A673 (cell line): ENCODE results near the gene DAPK2. TPM values are rescaled to one million over a fixed set of nuclear protein-coding genes. Genes with fewer than 3 reads are reported as not detected.

Source experiments
- BruUV-seq: library from RNA; stranded (reverse); fragments of 400-500 nt; replicated peaks from 2 replicates; lab custom pipeline; 2021; lab: Mats Ljungman, UMichigan
- CTCF ChIA-PET: fragments of 300-600 bp; sonication (Branson Sonifier 250); formaldehyde crosslinking; loops from one replicate; lab custom pipeline; 2022; ENCODE audit warnings: antibody characterized with exemption; lab: Charles Lee
- POLR2A ChIA-PET: fragments of 300-600 bp; sonication (Branson Sonifier 250); formaldehyde crosslinking; loops from one replicate; lab custom pipeline; 2022; ENCODE audit warnings: antibody characterized with exemption; ENCODE audit not compliant: low non-redundant PET; lab: Charles Lee
- DNase-seq: peaks from one replicate; pipeline ENCODE4 v3.0.0-alpha.2; 2015; ENCODE audit warnings: low spot score
- H3K27ac ChIP-seq: fragments of 200-600 bp; sonication (generic); 2 replicates; pipeline ENCODE4 v1.5.1; 2016; ENCODE audit warnings: mixed run types, low read depth, mild to moderate bottlenecking, mixed read lengths, antibody characterized with exemption, low read length; ENCODE audit not compliant: poor library complexity, severe bottlenecking
- H3K27me3 ChIP-seq: fragments of 200-600 bp; sonication (generic); replicated peaks from 2 replicates; pipeline ENCODE4 v1.6.1; 2017; ENCODE audit warnings: mixed run types, low read depth, mild to moderate bottlenecking, mixed read lengths, antibody characterized with exemption, low read length; ENCODE audit not compliant: insufficient read depth, poor library complexity
- H3K36me3 ChIP-seq: fragments of 200-600 bp; sonication (generic); 2 replicates; pipeline ENCODE4 v1.6.1; 2016; ENCODE audit warnings: mixed run types, mild to moderate bottlenecking, mixed read lengths, antibody characterized with exemption, low read length; ENCODE audit not compliant: insufficient read depth, poor library complexity, severe bottlenecking
- H3K4me1 ChIP-seq: fragments of 200-600 bp; sonication (generic); 2 replicates; pipeline ENCODE4 v1.6.1; 2017; ENCODE audit warnings: mixed run types, mild to moderate bottlenecking, mixed read lengths, antibody characterized with exemption, low read length; ENCODE audit not compliant: insufficient read depth, poor library complexity, severe bottlenecking
- H3K4me3 ChIP-seq: fragments of 200-600 bp; sonication (generic); 2 replicates; pipeline ENCODE4 v1.5.1; 2016; ENCODE audit warnings: low read depth, mixed run types, mild to moderate bottlenecking, mixed read lengths, low read length; ENCODE audit not compliant: poor library complexity, severe bottlenecking
- H3K9me3 ChIP-seq: fragments of 200-600 bp; sonication (generic); 2 replicates; pipeline ENCODE4 v1.6.1; 2016; ENCODE audit warnings: mixed run types, low read depth, mild to moderate bottlenecking, mixed read lengths, antibody characterized with exemption, low read length; ENCODE audit not compliant: poor library complexity, severe bottlenecking
- EZH2 ChIP-seq: fragments of 200-600 bp; sonication (generic); IDR thresholded peaks from 2 replicates; pipeline ENCODE4 v1.6.1; 2017; ENCODE audit warnings: borderline replicate concordance, low read depth, mild to moderate bottlenecking, mixed read lengths, antibody characterized with exemption, low read length; ENCODE audit not compliant: poor library complexity, severe bottlenecking
- intact Hi-C: fragments of 100-400 bp; cut with micrococcal nuclease; formaldehyde crosslinking; loops from one replicate; pipeline ENCODE4 v1.10.0; 2022; ENCODE audit not compliant: unreplicated experiment
- total RNA-seq: library from RNA; stranded (reverse); gene quantifications from 2 replicates; pipeline ENCODE4 v1.2.3, GENCODE V29; 2021
- TF ChIP-seq, protein P1 (sequence below): fragments of 300-800, 200-600 bp; sonication (generic); conservative IDR thresholded peaks from 2 replicates; pipeline ENCODE4 v1.5.1; 2017; ENCODE audit warnings: low read depth, mild to moderate bottlenecking, antibody characterized with exemption, low read length, moderate library complexity, mixed read lengths

The DAPK2 gene
- total RNA-seq, 1 experiment from 2014 or later = 19.2 TPM

DNA sequence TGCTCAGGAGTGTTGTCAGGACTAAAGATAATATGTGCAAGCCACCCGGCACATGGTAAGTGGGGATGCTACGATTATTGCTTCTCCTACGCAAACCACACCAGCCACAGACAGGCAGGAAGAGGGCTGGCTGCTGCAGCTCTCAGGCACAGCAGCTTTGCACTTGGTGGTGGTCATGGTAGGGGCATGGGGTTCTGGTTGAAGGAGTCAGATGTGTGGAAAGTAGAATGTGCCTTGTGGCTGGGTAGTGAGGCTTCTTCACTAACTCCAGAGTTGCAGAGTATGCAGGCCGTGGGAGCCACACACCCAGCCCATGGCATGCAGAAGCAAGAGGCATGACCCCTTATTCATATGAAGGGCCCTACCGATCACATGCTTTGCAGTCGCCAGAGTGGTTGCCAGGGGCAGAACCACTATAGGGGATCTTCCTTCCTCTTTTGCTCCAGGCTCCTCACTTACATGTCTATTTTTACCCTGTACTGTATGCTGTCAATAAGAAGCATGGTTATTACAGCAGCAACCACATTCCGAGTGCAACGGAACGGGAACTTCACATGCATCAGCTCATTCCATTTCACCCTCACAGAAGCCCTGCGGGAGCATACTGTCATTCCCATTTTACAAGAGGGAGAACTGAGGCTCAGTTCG is 153.4 kb downstream of the DAPK2 start:
- intact Hi-C loops = loop anchor here (10.0 kb wide), 2 partner anchors 172 to 608 kb away; no protein-coding TSS in a partner anchor
- ChIA-PET CTCF (interaction anchor here (1.9 kb wide), 1 partner anchor 141 kb away, joined by 4 read pairs; no protein-coding TSS in a partner anchor), POLR2A (no interaction called here)
- Histone ChIP-seq H3K27me3 (no peaks in the 10 kb centered on the region), H3K9me3 (no peaks in the 10 kb centered on the region), H3K36me3 (no peaks in the 10 kb centered on the region), H3K27ac (no peak overlapping the region), H3K4me3 (no peak overlapping the region), H3K4me1 (no peaks in the 10 kb centered on the region)
- BruUV-seq = no TSS peak
- no peak for DNase-seq
- TF ChIP-seq, protein P1, sequence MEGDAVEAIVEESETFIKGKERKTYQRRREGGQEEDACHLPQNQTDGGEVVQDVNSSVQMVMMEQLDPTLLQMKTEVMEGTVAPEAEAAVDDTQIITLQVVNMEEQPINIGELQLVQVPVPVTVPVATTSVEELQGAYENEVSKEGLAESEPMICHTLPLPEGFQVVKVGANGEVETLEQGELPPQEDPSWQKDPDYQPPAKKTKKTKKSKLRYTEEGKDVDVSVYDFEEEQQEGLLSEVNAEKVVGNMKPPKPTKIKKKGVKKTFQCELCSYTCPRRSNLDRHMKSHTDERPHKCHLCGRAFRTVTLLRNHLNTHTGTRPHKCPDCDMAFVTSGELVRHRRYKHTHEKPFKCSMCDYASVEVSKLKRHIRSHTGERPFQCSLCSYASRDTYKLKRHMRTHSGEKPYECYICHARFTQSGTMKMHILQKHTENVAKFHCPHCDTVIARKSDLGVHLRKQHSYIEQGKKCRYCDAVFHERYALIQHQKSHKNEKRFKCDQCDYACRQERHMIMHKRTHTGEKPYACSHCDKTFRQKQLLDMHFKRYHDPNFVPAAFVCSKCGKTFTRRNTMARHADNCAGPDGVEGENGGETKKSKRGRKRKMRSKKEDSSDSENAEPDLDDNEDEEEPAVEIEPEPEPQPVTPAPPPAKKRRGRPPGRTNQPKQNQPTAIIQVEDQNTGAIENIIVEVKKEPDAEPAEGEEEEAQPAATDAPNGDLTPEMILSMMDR = no peak
- no peak for TF ChIP-seq EZH2

DNA sequence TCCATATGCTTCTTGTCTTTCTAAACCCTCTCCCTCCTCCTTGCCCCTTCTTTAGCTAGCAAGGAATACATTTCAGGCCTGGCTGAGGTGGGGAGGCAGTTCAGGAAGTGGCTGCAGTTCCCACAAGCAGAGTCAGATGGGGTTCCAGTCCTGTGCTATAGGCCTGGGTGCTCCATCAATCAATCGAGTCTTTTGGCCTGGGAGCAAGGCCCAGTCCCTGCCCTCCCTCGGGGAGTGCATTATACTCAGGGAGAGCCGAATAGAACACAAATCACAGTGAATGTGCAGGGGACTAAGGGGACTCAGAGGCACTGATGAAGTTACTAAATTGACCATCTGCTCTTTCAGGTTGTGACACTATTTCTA is 154.5 kb downstream of the DAPK2 start:
- no peak for DNase-seq
- no peaks in the 10 kb centered on the region for H3K9me3 ChIP-seq
- no peak overlapping the region for H3K4me3 ChIP-seq
- ChIA-PET POLR2A (interaction anchor here (0.6 kb wide), 1 partner anchor 213 kb away, joined by 11 read pairs; no protein-coding TSS in a partner anchor), CTCF (interaction anchor here (1.9 kb wide), 1 partner anchor 140 kb away, joined by 4 read pairs; no protein-coding TSS in a partner anchor)
- no peaks in the 10 kb centered on the region for H3K36me3 ChIP-seq
- no TSS peak for BruUV-seq
- H3K27ac ChIP-seq = no peak overlapping the region
- intact Hi-C loops = loop anchor here (1.0 to 10.0 kb wide), 4 partner anchors 139 to 607 kb away; no protein-coding TSS in a partner anchor
- no peak for TF ChIP-seq EZH2
- TF ChIP-seq, protein P1 = no peak
- no peaks in the 10 kb centered on the region for H3K4me1 ChIP-seq
- H3K27me3 ChIP-seq = no peaks in the 10 kb centered on the region

DNA sequence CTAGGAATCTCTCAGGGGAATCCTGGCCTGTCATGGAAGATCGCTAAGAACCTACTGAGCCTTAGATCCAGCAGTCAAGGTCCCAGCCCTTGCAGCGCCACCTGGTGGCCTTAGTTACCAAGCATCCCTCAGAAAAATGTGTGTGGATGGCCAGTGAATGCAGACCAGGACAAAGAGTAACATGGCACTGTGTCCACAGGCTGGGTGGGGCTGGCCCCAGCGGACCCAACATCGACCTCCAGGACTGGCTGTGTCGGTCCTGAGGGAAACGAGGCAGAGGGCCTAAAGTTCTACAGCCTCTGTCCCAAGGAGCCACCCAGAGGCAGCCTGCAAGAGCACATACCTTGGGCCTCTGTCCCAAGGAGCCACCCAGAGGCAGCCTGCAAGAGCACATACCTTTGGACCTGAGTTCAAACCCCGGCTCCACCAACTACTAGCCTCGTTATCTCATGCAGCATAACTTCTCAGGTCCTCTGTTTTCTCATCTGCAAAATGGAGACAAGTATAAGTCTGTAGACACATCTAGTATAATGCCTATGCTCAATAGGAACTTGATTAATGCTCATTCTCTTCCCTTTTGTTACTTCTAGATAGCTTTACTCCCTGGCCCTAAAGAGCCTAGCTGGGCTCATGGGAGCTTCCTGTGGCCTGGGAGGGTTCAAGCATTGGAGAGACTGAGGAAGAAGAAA is 155.1 kb downstream of the DAPK2 start:
- no TSS peak for BruUV-seq
- H3K9me3 ChIP-seq = no peaks in the 10 kb centered on the region
- H3K27me3 ChIP-seq = no peaks in the 10 kb centered on the region
- POLR2A ChIA-PET = interaction anchor here (0.6 kb wide), 1 partner anchor 214 kb away, joined by 11 read pairs; no protein-coding TSS in a partner anchor
- intact Hi-C loops = loop anchor here (1.0 to 10.0 kb wide), 4 partner anchors 139 to 606 kb away; no protein-coding TSS in a partner anchor
- CTCF ChIA-PET = interaction anchor here (1.3 to 1.9 kb wide), 1 partner anchor 139 kb away, joined by 3 to 4 read pairs; no protein-coding TSS in a partner anchor
- no peak overlapping the region for H3K27ac ChIP-seq
- H3K4me3 ChIP-seq = no peak overlapping the region
- peak; percentile 87 for DNase-seq
- H3K4me1 ChIP-seq = no peaks in the 10 kb centered on the region
- no peaks in the 10 kb centered on the region for H3K36me3 ChIP-seq
- no peak for TF ChIP-seq EZH2
- TF ChIP-seq, protein P1 = peak; percentile 96
